ACHN (cell line): Measurements from ENCODE around the gene ABHD17C.
A peak's percentile ranks its signal among the peaks of the same experiment; 100 is the strongest.

Experiments used
- DNase-seq: peaks from one replicate; pipeline ENCODE4 v3.0.0-alpha.2; 2015
- in situ Hi-C: cut with HindIII; loops from 2 replicates; pipeline ENCODE4 v1.10.0; 2017; ENCODE audit warnings: low sequenced_read_pairs, low pct_ligation_motif_present, low pct_unique_long_range_greater_than_20kb

ABHD17C gene

GRCh38 chr15:80774486-80774885 is 79.4 kb downstream of the ABHD17C start:
- in situ Hi-C loops, result no loop called here
- no peak for DNase-seq

GRCh38 chr15:80775338-80775737 is 80.2 kb downstream of the ABHD17C start:
- no peak for DNase-seq
- in situ Hi-C loops, result no loop called here

GRCh38 chr15:80776420-80777045 is 81.4 kb downstream of the ABHD17C start:
- DNase-seq, result peak; percentile 69
- in situ Hi-C loops, result no loop called here

- in situ Hi-C loops, result no loop called here
- DNase-seq, result no peak
Measured at GRCh38 chr15:80777137-80777536, 82.0 kb downstream of the ABHD17C start.

- no peak for DNase-seq
- in situ Hi-C loops, result no loop called here
Measured at GRCh38 chr15:80777826-80778620, 82.9 kb downstream of the ABHD17C start.

GRCh38 chr15:80778621-80778963 is 83.5 kb downstream of the ABHD17C start:
- in situ Hi-C loops, result no loop called here

GRCh38 chr15:80778964-80779657 is 84.0 kb downstream of the ABHD17C start, which contains the start of gene CEMIP:
Gene CEMIP, plus strand, starts transcription at chr15:80779370. Its CDS starts 94,510 bp downstream, at chr15:80873880.
- in situ Hi-C loops, result no loop called here
- peak; percentile 72 for DNase-seq

More at GRCh38 chr15:80778621-80778963, 83.5 kb downstream of the ABHD17C start:
- DNase-seq, result no peak

GRCh38 chr15:80779658-80780415 is 84.7 kb downstream of the ABHD17C start:
- in situ Hi-C loops, result no loop called here
- peak; percentile 25 for DNase-seq

- DNase-seq, result peak; percentile 40
- in situ Hi-C loops, result no loop called here
Measured at GRCh38 chr15:80780416-80781221, 85.5 kb downstream of the ABHD17C start.

GRCh38 chr15:80783260-80783659 is 88.2 kb downstream of the ABHD17C start:
- in situ Hi-C loops, result no loop called here
- DNase-seq, result no peak

- in situ Hi-C loops, result no loop called here
- no peak for DNase-seq
Measured at GRCh38 chr15:80785335-80785734, 90.2 kb downstream of the ABHD17C start.

GRCh38 chr15:80785811-80786354 is 90.8 kb downstream of the ABHD17C start:
- in situ Hi-C loops, result no loop called here
- no peak for DNase-seq

GRCh38 chr15:80787316-80787715 is 92.2 kb downstream of the ABHD17C start:
- in situ Hi-C loops, result no loop called here
- no peak for DNase-seq

- in situ Hi-C loops, result no loop called here
- no peak for DNase-seq
Measured at GRCh38 chr15:80788536-80788935, 93.4 kb downstream of the ABHD17C start.

- DNase-seq, result no peak
- in situ Hi-C loops, result no loop called here
Measured at GRCh38 chr15:80789296-80789695, 94.2 kb downstream of the ABHD17C start.

- in situ Hi-C loops, result no loop called here
Measured at GRCh38 chr15:80789796-80790195, 94.7 kb downstream of the ABHD17C start.

GRCh38 chr15:80790236-80790635 is 95.1 kb downstream of the ABHD17C start:
- in situ Hi-C loops, result no loop called here
- DNase-seq, result no peak

More at GRCh38 chr15:80789796-80790195, 94.7 kb downstream of the ABHD17C start:
- DNase-seq, result no peak

- in situ Hi-C loops, result no loop called here
- no peak for DNase-seq
Measured at GRCh38 chr15:80791004-80791403, 95.9 kb downstream of the ABHD17C start.
